SK-N-SH (cell line): ENCODE data around the gene HBA2. TPM values are rescaled to one million over a fixed set of nuclear protein-coding genes. Genes with fewer than 3 reads are reported as not detected.
"Not testable (repeated sequence)": the region's sequence is repeated elsewhere in the genome, so short reads cannot be mapped to it uniquely, and the experiment has no call there.

Experiments used
- CTCF ChIA-PET: fragments of 300-600, 350-600 bp; formaldehyde crosslinking; extraction: SDS; loops from one replicate; lab custom pipeline; 2021; lab: Yijun Ruan, JAX
- POLR2A ChIA-PET: fragments of 350-600 bp; sonication (Branson Sonifier 250); formaldehyde crosslinking; extraction: SDS; loops from one replicate; lab custom pipeline; 2020; ENCODE audit warnings: antibody characterized with exemption, inconsistent platforms; lab: Yijun Ruan, JAX
- DNase-seq: peaks from one replicate; pipeline ENCODE4 v3.0.0; 2012
- H2AFZ ChIP-seq: fragments of 200-600 bp; sonication (generic); 2 replicates; pipeline ENCODE4 v1.8.1; 2016; ENCODE audit warnings: antibody characterized with exemption, mild to moderate bottlenecking, low read depth
- H3F3A ChIP-seq: fragments of 200-600 bp; sonication (generic); replicated peaks from 2 replicates; pipeline ENCODE3; 2016; ENCODE audit warnings: antibody characterized with exemption, mild to moderate bottlenecking; ENCODE audit not compliant: insufficient read depth
- H3K27ac ChIP-seq, 2 experiments: fragments of 200-500 bp in 1 of 2; fragments of 200-600 bp in 1 of 2; sonication (Bioruptor generic) in 1 of 2; sonication (generic), shearing (Covaris generic) in 1 of 2; 2 replicates each; pipeline versions ENCODE4 v1.5.1 to v1.6.1; 2014 to 2016; ENCODE audit warnings: low read depth in 2 of 2, inconsistent platforms in 1 of 2, low read length in 1 of 2, mild to moderate bottlenecking in 1 of 2, mixed read lengths in 1 of 2
- H3K27me3 ChIP-seq: fragments of 200-600 bp; sonication (generic), shearing (Covaris generic); 2 replicates; pipeline ENCODE4 v1.6.1; 2016; ENCODE audit warnings: mixed run types; ENCODE audit not compliant: insufficient read depth
- H3K36me3 ChIP-seq, 2 experiments: fragments of 200-500 bp in 1 of 2; fragments of 200-600 bp in 1 of 2; sonication (Bioruptor generic) in 1 of 2; sonication (generic) in 1 of 2; replicated peaks in 1 of 2; 2 replicates each; pipeline versions ENCODE3 to v1.5.1; 2014 to 2016; ENCODE audit warnings: low read length in 1 of 2, mild to moderate bottlenecking in 1 of 2; ENCODE audit not compliant: insufficient read depth in 2 of 2, control insufficient read depth in 1 of 2
- H3K4me1 ChIP-seq, 2 experiments: fragments of 200-500 bp in 1 of 2; fragments of 200-600 bp in 1 of 2; sonication (Bioruptor generic) in 1 of 2; sonication (generic), shearing (Covaris generic) in 1 of 2; 2 replicates each; pipeline versions ENCODE4 v1.5.1 to v1.6.1; 2014 to 2016; ENCODE audit warnings: low read depth in 1 of 2, low read length in 1 of 2, mixed run types in 1 of 2; ENCODE audit not compliant: insufficient read depth in 2 of 2, control insufficient read depth in 1 of 2
- H3K4me2 ChIP-seq: fragments of 200-600 bp; sonication (generic), shearing (Covaris generic); 2 replicates; pipeline ENCODE4 v1.6.1; 2017; ENCODE audit warnings: mixed run types
- H3K4me3 ChIP-seq, 2 experiments: fragments of 200-500 bp in 1 of 2; fragments of 200-600 bp in 1 of 2; sonication (Bioruptor generic) in 1 of 2; sonication (generic), shearing (Covaris generic) in 1 of 2; 2 replicates each; pipeline versions ENCODE4 v1.5.1 to v1.8.1; 2014 to 2016; ENCODE audit warnings: low read depth in 2 of 2, inconsistent platforms in 1 of 2, low read length in 1 of 2, mild to moderate bottlenecking in 1 of 2, mixed read lengths in 1 of 2, moderate library complexity in 1 of 2
- H3K79me2 ChIP-seq: fragments of 200-600 bp; sonication (generic); 2 replicates; pipeline ENCODE4 v1.8.1; 2017; ENCODE audit warnings: mild to moderate bottlenecking; ENCODE audit not compliant: insufficient read depth
- H3K9ac ChIP-seq: fragments of 200-600 bp; sonication (generic); 2 replicates; pipeline ENCODE4 v1.6.1; 2017; ENCODE audit warnings: mixed run types
- H3K9me2 ChIP-seq: fragments of 200-600 bp; sonication (generic); 2 replicates; pipeline ENCODE4 v1.6.1; 2017; ENCODE audit warnings: mixed run types
- H3K9me3 ChIP-seq: fragments of 200-600 bp; sonication (generic); 2 replicates; pipeline ENCODE4 v1.6.1; 2017; ENCODE audit warnings: mixed run types, mild to moderate bottlenecking, moderate library complexity
- H4K20me1 ChIP-seq: fragments of 200-600 bp; sonication (generic); 2 replicates; pipeline ENCODE4 v1.6.1; 2017; ENCODE audit warnings: mild to moderate bottlenecking, mixed run types; ENCODE audit not compliant: insufficient read depth
- CHD2 ChIP-seq: fragments of 150-350 bp; IDR thresholded peaks from 2 replicates; pipeline ENCODE4 v1.6.1; 2018; ENCODE audit warnings: low read length; ENCODE audit not compliant: partially characterized antibody
- EP300 ChIP-seq, 2 experiments: IDR thresholded peaks; 2 replicates each; pipeline versions ENCODE4 v1.4.0 to v1.6.1; 2012; ENCODE audit warnings: borderline replicate concordance in 1 of 2, low read depth in 1 of 2, low read length in 1 of 2
- FOSL2 ChIP-seq: IDR thresholded peaks from 2 replicates; pipeline ENCODE4 v1.4.0; 2012; ENCODE audit warnings: low read depth, mild to moderate bottlenecking, moderate library complexity, borderline replicate concordance
- GATA2 ChIP-seq: sonication (generic); formaldehyde crosslinking; IDR thresholded peaks from 2 replicates; pipeline ENCODE4 v1.5.0; 2020; ENCODE audit warnings: mild to moderate bottlenecking, missing genetic modification reagents
- RAD21 ChIP-seq: IDR thresholded peaks from 2 replicates; pipeline ENCODE4 v1.6.1; 2012; ENCODE audit warnings: mild to moderate bottlenecking, low read length
- RCOR1 ChIP-seq: fragments of 150-350 bp; IDR thresholded peaks from 2 replicates; pipeline ENCODE4 v1.6.1; 2017; ENCODE audit warnings: antibody characterized with exemption, low read length
- RXRA ChIP-seq: IDR thresholded peaks from 2 replicates; pipeline ENCODE4 v1.4.0; 2012; ENCODE audit warnings: low read depth, mild to moderate bottlenecking, borderline replicate concordance
- SMC3 ChIP-seq: IDR thresholded peaks from 2 replicates; pipeline ENCODE4 v1.6.1; 2012; ENCODE audit warnings: low read depth, low read length, improper control_type of control experiment
- TCF12 ChIP-seq: IDR thresholded peaks from 2 replicates; pipeline ENCODE4 v1.4.0; 2012
- TEAD4 ChIP-seq: IDR thresholded peaks from 2 replicates; pipeline ENCODE4 v1.4.0; 2012; ENCODE audit warnings: mild to moderate bottlenecking, borderline replicate concordance; ENCODE audit not compliant: insufficient read depth
- WGBS: methylation state at CpG from one replicate; pipeline ENCODE4 v1.1.6; 2017; ENCODE audit warnings: low lambda C conversion rate; 5-methylcytosine and 5-hydroxymethylcytosine counted together
- polyA plus RNA-seq, 3 experiments: library from polyadenylated mRNA; depleted of rRNA; stranded (reverse); fragments of >200 nt; gene quantifications; 2 replicates each; pipeline ENCODE4 v1.2.3, GENCODE V29; 2012
- TF ChIP-seq, protein P1 (sequence below): IDR thresholded peaks from 2 replicates; pipeline ENCODE4 v1.4.0; 2012; ENCODE audit warnings: low read depth
- TF ChIP-seq, protein P2 (sequence below): IDR thresholded peaks from 2 replicates; pipeline ENCODE4 v1.4.0; 2012; ENCODE audit warnings: low read depth, borderline replicate concordance

HBA2 gene
- polyA plus RNA-seq, 1 of the 3 experiments (the other 2 are of a cell fraction) = not detected

DNA sequence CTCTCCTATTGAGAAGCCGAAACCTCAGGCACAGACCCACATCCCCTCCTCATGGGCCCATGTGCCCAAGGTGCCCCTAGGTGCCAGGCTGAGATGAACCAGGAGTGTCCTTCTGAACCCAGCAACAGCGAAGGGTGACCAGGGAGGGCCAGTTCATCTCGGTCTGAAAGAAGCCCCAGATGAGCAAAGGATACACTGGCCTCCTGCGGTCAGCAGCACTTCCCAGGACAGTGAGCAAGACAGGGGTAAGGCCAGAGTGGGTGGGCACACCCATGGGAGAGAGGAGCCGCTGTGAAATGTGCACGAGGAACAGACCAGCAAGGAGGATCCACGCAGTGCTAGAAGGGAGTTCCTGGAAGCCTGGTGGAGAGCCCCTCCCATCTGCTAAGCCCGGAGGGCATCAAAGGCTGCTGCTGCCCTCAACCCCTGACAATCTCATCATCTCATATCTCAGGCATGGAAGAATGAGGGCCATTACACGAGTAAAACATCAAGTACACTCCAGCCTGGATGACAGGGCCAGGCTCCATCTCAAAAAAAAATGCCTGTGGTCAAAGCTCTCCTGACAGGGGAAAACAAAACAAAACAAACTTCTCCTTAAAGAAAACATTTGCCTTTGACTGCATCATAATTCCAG, 23.5 kb upstream of the HBA2 start:
- Histone ChIP-seq H2AFZ (no peak overlapping the region), H4K20me1 (no peaks in the 10 kb centered on the region), H3K79me2 (no peaks in the 10 kb centered on the region), H3K27me3 (no peaks in the 10 kb centered on the region), H3K27ac (no peak overlapping the region), H3K9ac (no peak overlapping the region), H3K36me3 (no peaks in the 10 kb centered on the region), H3K9me3 (no peaks in the 10 kb centered on the region), H3F3A (no peaks in the 10 kb centered on the region), H3K4me3 (no peak overlapping the region), H3K9me2 (no peaks in the 10 kb centered on the region), H3K4me1 (peaks cover 0 to 7% of the 10 kb centered on the region in 2 experiments; a peak in 1 of 4 replicates), H3K4me2 (no peak overlapping the region)
- TF ChIP-seq GATA2 (CRISPR knock-in tag) (peak; percentile 26; the same call in 1 of the 2 replicates), RCOR1 (peak; percentile 70), RXRA (no peak)
- 38% methylated on average over 9 of the region's 9 CpGs for WGBS
- POLR2A ChIA-PET = no interaction called here
- peak; percentile 75 for DNase-seq
- CTCF ChIA-PET = interaction anchor here (0.8 to 1.9 kb wide), 4 partner anchors 31 to 83 kb away, joined by 3 to 7 read pairs (median 4); partner anchors contain the start of gene HBQ1

DNA sequence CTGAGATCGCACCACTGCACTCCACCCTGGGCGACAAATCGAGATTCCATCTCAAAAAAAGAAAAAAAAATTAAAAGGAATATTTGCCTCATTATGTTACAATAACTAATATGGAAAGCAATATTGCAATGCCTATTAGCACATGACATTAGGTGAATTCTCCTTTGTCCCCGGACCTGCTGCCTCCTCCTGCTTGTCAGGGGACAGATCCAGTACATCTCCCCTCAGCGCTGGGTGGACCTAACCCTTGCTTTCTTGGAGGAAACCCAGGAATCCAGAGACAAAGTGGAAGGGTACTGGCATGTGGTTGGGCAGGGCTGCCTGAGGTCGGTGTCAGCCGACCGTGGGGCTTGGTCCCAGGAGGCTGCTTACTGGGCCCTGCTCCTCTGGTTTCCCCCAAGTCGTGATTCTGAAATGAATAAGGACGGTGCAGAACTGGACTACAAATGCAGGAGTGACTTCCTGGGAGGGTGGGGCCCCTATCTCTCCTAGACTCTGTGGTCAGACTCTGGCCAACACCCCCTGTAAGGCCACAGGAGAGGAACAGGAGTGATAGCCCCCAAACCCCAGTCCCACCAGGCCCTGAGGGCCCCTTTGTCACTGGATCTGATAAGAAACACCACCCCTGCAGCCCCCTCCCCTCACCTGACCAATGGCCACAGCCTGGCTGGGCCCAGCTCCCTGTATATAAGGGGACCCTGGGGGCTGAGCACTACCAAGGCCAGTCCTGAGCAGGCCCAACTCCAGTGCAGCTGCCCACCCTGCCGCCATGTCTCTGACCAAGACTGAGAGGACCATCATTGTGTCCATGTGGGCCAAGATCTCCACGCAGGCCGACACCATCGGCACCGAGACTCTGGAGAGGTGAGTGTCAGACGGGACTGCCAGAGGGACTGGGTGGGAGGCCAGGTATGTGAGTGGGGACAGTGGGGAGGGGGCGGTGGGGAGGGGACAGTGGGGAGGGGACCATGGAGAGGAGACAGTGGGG, 20.2 kb upstream of the HBA2 start, which contains the start of gene HBZ:
HBZ (plus strand) TSS at position 504 of the 988 bp plus-strand sequence; CDS start at position 770, 266 bp downstream.
- TF ChIP-seq TEAD4 (no peak), EP300 (IDR thresholded peaks at IDR 0.05; ENCODE audit: borderline replicate concordance in 1 of 2, low read depth in 1 of 2, low read length in 1 of 2) (no peak), TCF12 (no peak), RAD21 (no peak), RXRA (no peak), FOSL2 (no peak), CHD2 (no peak), SMC3 (no peak)
- TF ChIP-seq, protein P1, sequence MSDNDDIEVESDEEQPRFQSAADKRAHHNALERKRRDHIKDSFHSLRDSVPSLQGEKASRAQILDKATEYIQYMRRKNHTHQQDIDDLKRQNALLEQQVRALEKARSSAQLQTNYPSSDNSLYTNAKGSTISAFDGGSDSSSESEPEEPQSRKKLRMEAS = no peak
- TF ChIP-seq, protein P2, sequence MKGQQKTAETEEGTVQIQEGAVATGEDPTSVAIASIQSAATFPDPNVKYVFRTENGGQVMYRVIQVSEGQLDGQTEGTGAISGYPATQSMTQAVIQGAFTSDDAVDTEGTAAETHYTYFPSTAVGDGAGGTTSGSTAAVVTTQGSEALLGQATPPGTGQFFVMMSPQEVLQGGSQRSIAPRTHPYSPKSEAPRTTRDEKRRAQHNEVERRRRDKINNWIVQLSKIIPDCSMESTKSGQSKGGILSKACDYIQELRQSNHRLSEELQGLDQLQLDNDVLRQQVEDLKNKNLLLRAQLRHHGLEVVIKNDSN = no peak
- CTCF ChIA-PET = interaction anchor here (1.0 to 1.7 kb wide), 2 partner anchors 28 to 56 kb away, joined by 3 to 4 read pairs; partner anchors contain the start of gene HBQ1
- no peaks in the 10 kb centered on the region for H3K36me3 ChIP-seq

DNA sequence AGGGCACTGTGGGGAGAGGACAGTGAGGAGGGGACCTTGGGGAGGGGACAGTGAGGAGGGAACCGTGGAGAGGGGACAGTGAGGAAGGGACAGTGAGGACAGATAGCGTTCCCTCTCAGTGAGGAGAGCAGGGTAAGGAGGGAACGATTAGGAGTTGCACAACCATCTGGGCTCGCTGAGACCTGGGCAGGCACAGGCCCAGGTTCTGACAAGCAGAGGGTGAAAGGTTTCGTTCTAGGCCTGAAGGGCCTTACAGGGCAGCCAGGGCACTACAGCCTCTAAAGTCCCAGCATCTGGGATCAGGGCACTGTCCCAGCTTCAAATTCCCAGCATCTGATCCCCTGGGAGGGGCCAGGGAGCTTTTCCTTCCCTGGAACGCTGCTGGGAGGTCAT, 19.6 kb upstream of the HBA2 start:
- H3K9ac ChIP-seq, H3K27me3 ChIP-seq, H3K27ac ChIP-seq, H2AFZ ChIP-seq, H3K9me2 ChIP-seq, H3K79me2 ChIP-seq, H3K4me2 ChIP-seq, DNase-seq, H3K9me3 ChIP-seq, H3F3A ChIP-seq, CTCF ChIA-PET, H3K4me3 ChIP-seq, POLR2A ChIA-PET, H3K36me3 ChIP-seq, H4K20me1 ChIP-seq: not testable (repeated sequence)
- H3K4me1 ChIP-seq = peaks cover 0 to 14% of the 10 kb centered on the region in 2 experiments; a peak in 1 of 4 replicates
- WGBS = 94% methylated on average over 4 of the region's 6 CpGs

More for the DNA sequence above, 20.2 kb upstream of the HBA2 start, which contains the start of gene HBZ:
- H4K20me1 ChIP-seq = no peaks in the 10 kb centered on the region
- 93% methylated on average over 17 of the region's 17 CpGs for WGBS
- no peaks in the 10 kb centered on the region for H3K9me3 ChIP-seq
- no peak within 1 kb of the TSS for H2AFZ ChIP-seq
- no peak within 1 kb of the TSS for H3K27ac ChIP-seq
- H3F3A ChIP-seq = no peaks in the 10 kb centered on the region
- H3K4me3 ChIP-seq = no peak within 1 kb of the TSS
- POLR2A ChIA-PET = no interaction called here
- no peaks in the 10 kb centered on the region for H3K9me2 ChIP-seq
- no peak for DNase-seq
- no peak within 1 kb of the TSS for H3K9ac ChIP-seq
- no peaks in the 10 kb centered on the region for H3K27me3 ChIP-seq
- H3K4me1 ChIP-seq = peaks cover 0 to 14% of the 10 kb centered on the region in 2 experiments; a peak in 1 of 4 replicates
- H3K79me2 ChIP-seq = no peaks in the 10 kb centered on the region
- no peak within 1 kb of the TSS for H3K4me2 ChIP-seq

DNA sequence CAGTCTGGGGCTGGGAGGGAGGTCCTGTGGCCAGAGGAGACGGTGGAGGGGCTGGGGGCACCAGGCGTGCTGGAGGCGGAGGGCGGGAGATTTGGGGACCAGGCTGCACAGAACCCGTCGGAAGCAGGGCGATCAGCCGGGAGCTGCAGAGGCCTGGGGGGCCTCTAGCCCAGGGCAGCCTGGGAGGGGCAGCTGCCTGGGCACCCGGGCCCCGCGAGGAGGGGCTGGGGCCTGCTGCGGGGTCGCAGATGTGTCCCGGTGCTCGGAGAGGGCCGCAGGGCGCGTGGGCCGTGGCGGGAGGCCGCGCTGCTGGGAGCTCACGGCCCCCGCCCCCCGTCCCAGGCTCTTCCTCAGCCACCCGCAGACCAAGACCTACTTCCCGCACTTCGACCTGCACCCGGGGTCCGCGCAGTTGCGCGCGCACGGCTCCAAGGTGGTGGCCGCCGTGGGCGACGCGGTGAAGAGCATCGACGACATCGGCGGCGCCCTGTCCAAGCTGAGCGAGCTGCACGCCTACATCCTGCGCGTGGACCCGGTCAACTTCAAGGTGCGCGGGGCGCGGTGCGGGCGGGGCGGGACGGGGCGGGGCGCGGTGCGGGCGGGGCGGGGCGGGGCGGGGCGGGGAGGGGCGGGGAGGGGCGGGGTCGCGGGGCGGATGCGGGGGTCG, 19.0 kb upstream of the HBA2 start:
- CTCF ChIA-PET = interaction anchor here (1.1 to 1.8 kb wide), 2 partner anchors 27 to 28 kb away, joined by 4 to 7 read pairs; partner anchors contain the start of gene HBQ1
- H3K79me2 ChIP-seq, POLR2A ChIA-PET: not testable (repeated sequence)

More for the DNA sequence above, 19.0 kb upstream of the HBA2 start:
- H3K4me3 ChIP-seq, H3K27me3 ChIP-seq, H3K9me2 ChIP-seq, H2AFZ ChIP-seq, H4K20me1 ChIP-seq, H3K36me3 ChIP-seq, H3K27ac ChIP-seq, H3K4me2 ChIP-seq, H3K9me3 ChIP-seq, H3K9ac ChIP-seq, H3F3A ChIP-seq, DNase-seq: not testable (repeated sequence)
- H3K4me1 ChIP-seq = peaks cover 0 to 14% of the 10 kb centered on the region in 2 experiments; a peak in 1 of 4 replicates
- WGBS = no CpG with 5 or more reads among the region's 74 CpGs
